H54 (cell line): ENCODE data around the gene DAND5.

Experiments
- DNase-seq: peaks from one replicate; pipeline ENCODE4 v3.0.0; 2011; ENCODE audit warnings: low spot score, mixed read lengths; ENCODE audit not compliant: insufficient read length
- FAIRE-seq: peaks from 3 replicates; lab custom pipeline; 2011; peaks lifted over from hg19 to GRCh38; lab: Jason Lieb, UNC
- POLR2A ChIP-seq: IDR thresholded peaks from 2 replicates; pipeline ENCODE4 v1.6.1; 2011; ENCODE audit warnings: low read depth, mild to moderate bottlenecking, low read length

The DAND5 gene

GRCh38 chr19:13008926-13009787 is 39.8 kb downstream of the DAND5 start:
- DNase-seq (no peak), FAIRE-seq (no peak)
- no peak for TF ChIP-seq POLR2A

GRCh38 chr19:13010038-13010991 is 40.9 kb downstream of the DAND5 start:
- FAIRE-seq (no peak), DNase-seq (no peak)
- no peak for TF ChIP-seq POLR2A

DNA sequence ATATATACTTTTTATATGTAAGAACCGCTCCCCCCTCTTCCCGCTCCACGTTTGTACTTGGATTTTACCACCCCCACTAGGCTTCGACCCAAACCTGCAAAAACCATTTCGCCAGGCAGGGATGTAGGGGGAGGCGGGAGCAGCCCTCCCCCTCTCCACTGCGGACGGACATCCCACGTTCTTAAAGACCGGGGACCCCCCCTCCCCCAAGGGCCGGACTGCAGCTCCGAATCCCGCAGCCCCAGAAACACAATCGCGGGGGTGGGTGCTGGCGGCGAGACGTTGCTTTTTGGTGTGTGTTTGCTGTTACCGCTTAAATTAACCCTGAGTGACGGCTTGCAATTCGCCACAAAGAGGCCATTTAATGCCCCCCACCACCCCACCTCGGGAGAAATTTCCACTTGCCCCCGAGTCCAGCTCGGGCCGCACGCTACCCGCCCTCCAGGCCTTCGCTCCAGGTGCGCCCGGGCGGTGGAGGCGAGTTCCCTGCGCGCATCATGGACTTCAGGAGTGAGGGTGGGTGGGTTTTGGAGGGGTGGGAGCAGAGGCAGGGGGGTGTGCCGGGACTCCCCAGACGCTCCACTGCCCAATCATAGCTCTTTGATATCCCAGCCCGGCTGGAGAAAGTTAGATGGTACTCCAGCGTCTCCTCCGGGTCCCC is 41.7 kb downstream of the DAND5 start:
- TF ChIP-seq POLR2A, result no peak
- FAIRE-seq, result no peak

GRCh38 chr19:13011653-13012389 is 42.4 kb downstream of the DAND5 start:
- FAIRE-seq, result no peak
- no peak for TF ChIP-seq POLR2A

More for the DNA sequence above, 41.7 kb downstream of the DAND5 start:
- no peak for DNase-seq

GRCh38 chr19:13012390-13012689 is 43.0 kb downstream of the DAND5 start:
- no peak for TF ChIP-seq POLR2A
- FAIRE-seq (no peak), DNase-seq (no peak)

More at GRCh38 chr19:13011653-13012389, 42.4 kb downstream of the DAND5 start:
- DNase-seq, result no peak

GRCh38 chr19:13012690-13013608 is 43.6 kb downstream of the DAND5 start:
- TF ChIP-seq POLR2A, result no peak
- FAIRE-seq (no peak), DNase-seq (peak; percentile 80)

- TF ChIP-seq POLR2A, result no peak
- DNase-seq (no peak), FAIRE-seq (no peak)
Measured at GRCh38 chr19:13013649-13014048, 44.3 kb downstream of the DAND5 start.

DNA sequence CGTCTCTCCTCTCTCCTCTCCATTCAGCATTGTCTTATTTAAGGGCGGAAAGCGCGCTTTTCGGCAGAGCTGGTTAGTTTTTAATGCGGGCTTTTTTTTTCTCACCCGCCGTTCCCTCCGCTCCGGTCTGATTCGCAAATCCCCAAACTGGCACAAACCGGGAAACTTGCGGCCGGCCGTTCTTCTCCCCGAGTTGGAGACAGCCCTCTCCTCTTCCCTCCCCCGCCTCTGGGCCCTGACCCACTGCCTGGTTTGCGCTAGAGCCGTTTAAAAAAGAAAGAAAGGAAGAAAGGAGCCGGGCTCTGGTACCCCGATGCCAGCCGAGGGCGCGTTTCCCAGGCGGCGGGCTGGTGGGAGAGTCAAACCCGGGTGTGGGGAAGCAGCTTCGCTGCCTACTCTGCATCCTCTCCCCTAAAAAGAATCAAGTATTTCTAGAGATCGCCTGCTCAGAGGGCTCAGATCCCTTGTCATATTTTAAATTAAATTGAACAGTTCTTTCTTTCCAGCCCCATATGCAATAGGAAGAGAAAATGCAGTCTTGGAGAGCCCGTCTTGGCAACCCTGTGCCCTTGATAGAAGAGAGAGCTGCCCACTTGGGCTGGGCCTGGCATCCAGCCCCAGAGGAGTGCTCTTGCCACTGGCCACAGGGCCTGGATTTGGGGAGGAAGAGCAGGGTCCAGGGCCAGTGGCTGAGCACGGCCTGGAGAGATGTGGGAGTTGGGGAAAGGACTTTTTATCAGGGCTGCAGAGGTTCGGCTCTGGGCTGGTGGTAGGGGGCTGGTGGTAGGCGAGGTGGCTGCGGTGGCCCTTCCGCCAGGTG is 44.9 kb downstream of the DAND5 start:
- no peak for DNase-seq
- no peak for TF ChIP-seq POLR2A
- no peak for FAIRE-seq

GRCh38 chr19:13014921-13015280 is 45.5 kb downstream of the DAND5 start:
- FAIRE-seq (no peak), DNase-seq (no peak)
- TF ChIP-seq POLR2A, result no peak

GRCh38 chr19:13015361-13016223 is 46.2 kb downstream of the DAND5 start:
- no peak for TF ChIP-seq POLR2A
- no peak for FAIRE-seq
- DNase-seq, result no peak

DNA sequence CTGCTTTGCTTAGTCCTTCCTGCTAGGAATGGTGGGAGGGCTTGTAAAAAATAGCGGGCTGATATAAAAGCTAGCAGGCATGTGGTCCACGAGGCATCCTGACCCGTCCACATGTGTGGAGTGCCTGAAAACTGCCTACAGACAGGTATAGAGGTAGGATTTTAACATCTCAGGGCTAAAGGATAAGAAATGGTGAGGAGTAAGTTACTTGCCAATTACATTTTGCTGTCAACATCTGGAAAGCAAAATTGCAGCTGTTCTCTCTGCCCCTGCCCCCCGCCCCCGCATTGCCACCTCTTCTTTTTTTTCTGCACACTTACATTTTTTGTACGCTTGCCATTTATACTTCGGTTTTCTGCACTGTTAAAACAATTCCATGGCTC is 46.9 kb downstream of the DAND5 start:
- DNase-seq (no peak), FAIRE-seq (no peak)
- no peak for TF ChIP-seq POLR2A
